ENCODE measurements around the gene PDCD2L.
"Not testable (repeated sequence)": the region's sequence is repeated elsewhere in the genome, so short reads cannot be mapped to it uniquely, and the experiment has no call there.

The PDCD2L gene

GRCh38 chr19:34404109-34404909, at the start of gene PDCD2L:
Gene PDCD2L, plus strand, starts transcription at chr19:34404399. Its CDS starts 32 bp downstream, at chr19:34404431.
- peak; percentile 98 for DNase-seq

GRCh38 chr19:34355201-34355600, 49.0 kb upstream of the PDCD2L start:
- no peak for DNase-seq

- DNase-seq, result no peak
These were observed 47.3 kb upstream of the PDCD2L start for GRCh38 chr19:34356875-34357274.

GRCh38 chr19:34357431-34357830, 46.8 kb upstream of the PDCD2L start:
- DNase-seq, result no peak

- peak; percentile 98 for DNase-seq
These were observed 44.9 kb upstream of the PDCD2L start for GRCh38 chr19:34359140-34359953.

- no peak for DNase-seq
These were observed 44.3 kb upstream of the PDCD2L start for GRCh38 chr19:34359954-34360315.

GRCh38 chr19:34360354-34360909, 43.8 kb upstream of the PDCD2L start:
- DNase-seq, result no peak

- no peak for DNase-seq
These were observed 41.5 kb upstream of the PDCD2L start for GRCh38 chr19:34362679-34363069.

GRCh38 chr19:34363094-34363493, 41.1 kb upstream of the PDCD2L start:
- no peak for DNase-seq

- DNase-seq, result no peak
These were observed 40.3 kb upstream of the PDCD2L start for GRCh38 chr19:34363930-34364329.

GRCh38 chr19:34364462-34364829, 39.8 kb upstream of the PDCD2L start:
- no peak for DNase-seq

- DNase-seq, result peak; percentile 78
These were observed 39.3 kb upstream of the PDCD2L start, which contains the start of gene GPI for GRCh38 chr19:34364830-34365462. Gene GPI, plus strand, starts transcription at chr19:34365196. Its CDS starts 71 bp downstream, at chr19:34365267.

GRCh38 chr19:34365463-34366401, 38.5 kb upstream of the PDCD2L start:
- peak; percentile 30 for DNase-seq

GRCh38 chr19:34366738-34367623, 37.2 kb upstream of the PDCD2L start:
- no peak for DNase-seq

GRCh38 chr19:34367624-34367957, 36.6 kb upstream of the PDCD2L start:
- DNase-seq, result no peak

- DNase-seq, result no peak
These were observed 35.9 kb upstream of the PDCD2L start for GRCh38 chr19:34368338-34368737.

GRCh38 chr19:34369166-34369565, 35.0 kb upstream of the PDCD2L start:
- DNase-seq, result not testable (repeated sequence)

- DNase-seq, result no peak
These were observed 34.1 kb upstream of the PDCD2L start for GRCh38 chr19:34370117-34370516.

GRCh38 chr19:34370983-34371382, 33.2 kb upstream of the PDCD2L start:
- no peak for DNase-seq

GRCh38 chr19:34373601-34374288, 30.5 kb upstream of the PDCD2L start:
- no peak for DNase-seq
